Tibial nerve (tissue), 4 donors: ENCODE measurements around the gene DESI1.

Experiments used
- EP300 ChIP-seq, 2 donors: sonication (generic); formaldehyde crosslinking; IDR thresholded peaks; one replicate each; pipeline ENCODE4 v1.6.1; 2017; ENCODE audit warnings: antibody characterized with exemption in 2 of 2, mild to moderate bottlenecking in 1 of 2
- POLR2A ChIP-seq, 2 donors: fragments of 450-650 bp; IDR thresholded peaks; one replicate each; pipeline ENCODE4 v1.6.1; 2017; ENCODE audit warnings: antibody characterized with exemption in 2 of 2, mild to moderate bottlenecking in 2 of 2, moderate library complexity in 2 of 2
- TF ChIP-seq, protein P1 (sequence below), 5 experiments: fragments of 200-600 bp in 3 of 5; fragments of 450-650 bp in 2 of 5; sonication (generic) in 3 of 5; IDR thresholded peaks; one replicate each; pipeline ENCODE4 v1.5.1; 2016 to 2019; ENCODE audit warnings: antibody characterized with exemption in 5 of 5, mild to moderate bottlenecking in 3 of 5, moderate library complexity in 2 of 5

GRCh38 chr22:41664490-41664889, 43.6 kb upstream of the DESI1 start:
- TF ChIP-seq, protein P1, sequence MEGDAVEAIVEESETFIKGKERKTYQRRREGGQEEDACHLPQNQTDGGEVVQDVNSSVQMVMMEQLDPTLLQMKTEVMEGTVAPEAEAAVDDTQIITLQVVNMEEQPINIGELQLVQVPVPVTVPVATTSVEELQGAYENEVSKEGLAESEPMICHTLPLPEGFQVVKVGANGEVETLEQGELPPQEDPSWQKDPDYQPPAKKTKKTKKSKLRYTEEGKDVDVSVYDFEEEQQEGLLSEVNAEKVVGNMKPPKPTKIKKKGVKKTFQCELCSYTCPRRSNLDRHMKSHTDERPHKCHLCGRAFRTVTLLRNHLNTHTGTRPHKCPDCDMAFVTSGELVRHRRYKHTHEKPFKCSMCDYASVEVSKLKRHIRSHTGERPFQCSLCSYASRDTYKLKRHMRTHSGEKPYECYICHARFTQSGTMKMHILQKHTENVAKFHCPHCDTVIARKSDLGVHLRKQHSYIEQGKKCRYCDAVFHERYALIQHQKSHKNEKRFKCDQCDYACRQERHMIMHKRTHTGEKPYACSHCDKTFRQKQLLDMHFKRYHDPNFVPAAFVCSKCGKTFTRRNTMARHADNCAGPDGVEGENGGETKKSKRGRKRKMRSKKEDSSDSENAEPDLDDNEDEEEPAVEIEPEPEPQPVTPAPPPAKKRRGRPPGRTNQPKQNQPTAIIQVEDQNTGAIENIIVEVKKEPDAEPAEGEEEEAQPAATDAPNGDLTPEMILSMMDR (IDR thresholded peaks at IDR 0.05), result no peak
- no peak for TF ChIP-seq EP300 (IDR thresholded peaks at IDR 0.05)
- TF ChIP-seq POLR2A (IDR thresholded peaks at IDR 0.05), result no peak
